Kidney epithelial cell (primary cell): ENCODE measurements around the gene LRTM1. TPM values are rescaled to one million over a fixed set of nuclear protein-coding genes. Genes with fewer than 3 reads are reported as not detected.

ENCODE experiments used
- DNase-seq: peaks from one replicate; pipeline ENCODE4 v3.0.0-alpha.2; 2010; ENCODE audit warnings: low read depth
- H3K27me3 ChIP-seq: 2 replicates; pipeline ENCODE4 v1.6.0; 2011; ENCODE audit warnings: low read length; ENCODE audit not compliant: control insufficient read depth, insufficient read depth
- H3K36me3 ChIP-seq: 2 replicates; pipeline ENCODE4 v1.5.1; 2011; ENCODE audit warnings: low read length; ENCODE audit not compliant: control insufficient read depth, insufficient read depth
- H3K4me3 ChIP-seq: 2 replicates; pipeline ENCODE4 v1.5.1; 2011; ENCODE audit warnings: low read depth, mild to moderate bottlenecking, control low read depth, low read length
- total RNA-seq: library from RNA; depleted of rRNA; stranded (reverse); fragments of >200 nt; gene quantifications from 2 replicates; pipeline ENCODE4 v1.2.3, GENCODE V29; 2015
- TF ChIP-seq, protein P1 (sequence below): IDR thresholded peaks from 2 replicates; pipeline ENCODE4 v1.5.1; 2011; ENCODE audit warnings: mild to moderate bottlenecking, moderate library complexity, low read length, control low read depth, inconsistent platforms; ENCODE audit not compliant: insufficient read depth, poor library complexity, severe bottlenecking

LRTM1 gene
- total RNA-seq, 1 donor from 2014 or later: not detected

DNA sequence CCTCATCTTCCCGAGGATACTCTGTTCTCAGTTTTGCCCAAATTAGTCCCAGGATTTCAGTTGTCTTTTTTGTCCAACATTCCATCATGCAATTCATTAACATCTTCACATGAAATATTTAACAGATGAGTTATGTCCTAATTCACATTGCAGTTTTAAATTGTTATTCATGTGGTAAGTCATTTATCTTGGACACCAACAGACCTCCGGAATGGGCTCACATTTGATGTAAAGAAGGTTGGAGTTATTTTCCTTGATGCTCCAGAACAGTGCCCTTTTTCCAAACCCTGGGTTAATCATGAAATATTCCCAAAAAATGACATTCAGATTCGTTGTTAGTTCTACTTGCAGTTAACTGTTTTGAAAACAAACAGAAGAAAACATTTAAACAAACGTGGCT, 32.8 kb upstream of the LRTM1 start:
- no peaks in the 10 kb centered on the region for H3K27me3 ChIP-seq
- no peaks in the 10 kb centered on the region for H3K36me3 ChIP-seq
- no peak overlapping the region for H3K4me3 ChIP-seq
- no peak for DNase-seq
- TF ChIP-seq, protein P1, sequence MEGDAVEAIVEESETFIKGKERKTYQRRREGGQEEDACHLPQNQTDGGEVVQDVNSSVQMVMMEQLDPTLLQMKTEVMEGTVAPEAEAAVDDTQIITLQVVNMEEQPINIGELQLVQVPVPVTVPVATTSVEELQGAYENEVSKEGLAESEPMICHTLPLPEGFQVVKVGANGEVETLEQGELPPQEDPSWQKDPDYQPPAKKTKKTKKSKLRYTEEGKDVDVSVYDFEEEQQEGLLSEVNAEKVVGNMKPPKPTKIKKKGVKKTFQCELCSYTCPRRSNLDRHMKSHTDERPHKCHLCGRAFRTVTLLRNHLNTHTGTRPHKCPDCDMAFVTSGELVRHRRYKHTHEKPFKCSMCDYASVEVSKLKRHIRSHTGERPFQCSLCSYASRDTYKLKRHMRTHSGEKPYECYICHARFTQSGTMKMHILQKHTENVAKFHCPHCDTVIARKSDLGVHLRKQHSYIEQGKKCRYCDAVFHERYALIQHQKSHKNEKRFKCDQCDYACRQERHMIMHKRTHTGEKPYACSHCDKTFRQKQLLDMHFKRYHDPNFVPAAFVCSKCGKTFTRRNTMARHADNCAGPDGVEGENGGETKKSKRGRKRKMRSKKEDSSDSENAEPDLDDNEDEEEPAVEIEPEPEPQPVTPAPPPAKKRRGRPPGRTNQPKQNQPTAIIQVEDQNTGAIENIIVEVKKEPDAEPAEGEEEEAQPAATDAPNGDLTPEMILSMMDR: no peak

DNA sequence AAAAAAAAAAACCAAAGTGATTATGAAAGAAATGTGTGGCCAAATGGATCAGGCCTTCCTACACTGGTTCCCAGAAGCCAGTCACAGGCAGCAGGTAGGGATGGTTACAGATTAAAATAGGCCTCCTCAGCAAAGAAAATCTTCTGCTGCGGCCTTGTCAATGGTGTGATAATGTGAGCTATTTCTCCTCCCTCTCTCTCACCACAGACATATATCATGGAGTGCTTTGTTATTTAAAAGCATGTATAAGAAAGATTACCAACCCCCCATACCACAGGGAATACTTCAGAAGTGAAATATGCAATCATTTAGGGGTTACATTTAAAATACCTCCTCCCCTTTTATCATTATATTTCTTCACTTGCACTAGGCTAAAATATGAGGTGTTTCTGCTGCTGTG, 32.2 kb upstream of the LRTM1 start:
- H3K27me3 ChIP-seq: no peaks in the 10 kb centered on the region
- DNase-seq: no peak
- no peak overlapping the region for H3K4me3 ChIP-seq
- H3K36me3 ChIP-seq: no peaks in the 10 kb centered on the region
- TF ChIP-seq, protein P1: no peak

DNA sequence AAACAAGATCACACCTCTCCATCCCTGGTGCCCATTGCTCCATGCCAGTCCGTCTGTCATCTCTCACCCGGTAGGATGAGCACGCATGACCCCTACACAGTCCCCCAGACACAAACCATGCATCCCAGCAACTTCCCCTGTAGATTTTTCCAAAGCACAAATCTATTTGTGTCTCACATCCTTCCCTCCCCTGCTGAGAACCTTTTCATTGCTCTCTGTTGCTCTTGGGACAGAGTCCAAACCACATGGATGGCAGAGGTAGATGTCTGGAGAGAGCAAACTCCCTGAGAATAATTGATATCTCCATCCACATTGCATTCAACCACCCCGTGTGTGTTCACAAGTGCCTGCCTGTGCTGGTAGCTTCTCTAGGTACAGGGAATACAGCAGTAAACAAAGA, 29.9 kb upstream of the LRTM1 start:
- Histone ChIP-seq H3K27me3 (no peaks in the 10 kb centered on the region), H3K36me3 (no peaks in the 10 kb centered on the region), H3K4me3 (no peak overlapping the region)
- TF ChIP-seq, protein P1: no peak
- DNase-seq: no peak

DNA sequence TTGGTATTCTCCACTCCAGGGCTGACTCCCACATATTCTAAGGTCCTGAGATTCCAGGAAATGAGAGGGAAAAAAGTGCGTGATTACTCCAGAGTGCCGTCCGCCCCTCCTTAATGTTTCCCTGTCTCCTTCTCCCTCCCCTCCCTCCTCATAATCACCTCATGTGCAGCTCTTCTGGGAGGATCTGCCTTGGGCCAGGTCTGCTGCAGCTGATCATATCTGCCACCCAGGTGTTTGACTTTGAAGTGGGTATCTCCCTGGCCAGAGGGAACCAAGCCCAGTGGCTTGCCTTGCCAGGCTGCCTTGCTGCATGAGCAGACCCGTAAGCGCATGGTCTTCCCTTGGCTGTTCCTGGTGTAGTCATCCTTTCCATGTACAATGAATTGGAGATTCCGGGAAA, 28.1 kb upstream of the LRTM1 start:
- H3K4me3 ChIP-seq: no peak overlapping the region
- H3K27me3 ChIP-seq: no peaks in the 10 kb centered on the region
- TF ChIP-seq, protein P1: no peak
- no peaks in the 10 kb centered on the region for H3K36me3 ChIP-seq
- DNase-seq: no peak

DNA sequence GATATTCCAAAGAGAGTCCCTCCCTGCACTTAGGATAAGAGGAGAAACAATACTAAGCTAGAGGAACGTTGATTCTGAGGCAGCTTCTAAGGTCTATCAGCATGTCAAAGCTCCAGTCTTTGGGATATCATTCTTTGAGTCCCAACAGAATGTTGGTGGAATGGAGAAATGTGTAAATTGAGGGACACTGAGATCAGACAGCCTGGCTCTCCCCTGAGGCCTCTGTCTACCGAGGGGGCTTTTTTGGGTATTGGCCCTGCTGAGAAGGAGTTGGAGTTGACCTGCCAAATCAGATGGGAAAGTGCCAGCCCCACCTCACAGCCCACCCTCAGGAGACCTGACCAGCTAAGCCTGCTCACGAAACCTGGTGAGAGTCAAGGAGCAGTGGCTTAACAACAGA, 27.6 kb upstream of the LRTM1 start:
- TF ChIP-seq, protein P1: no peak
- DNase-seq: no peak
- H3K27me3 ChIP-seq: no peaks in the 10 kb centered on the region
- no peaks in the 10 kb centered on the region for H3K36me3 ChIP-seq
- H3K4me3 ChIP-seq: no peak overlapping the region

DNA sequence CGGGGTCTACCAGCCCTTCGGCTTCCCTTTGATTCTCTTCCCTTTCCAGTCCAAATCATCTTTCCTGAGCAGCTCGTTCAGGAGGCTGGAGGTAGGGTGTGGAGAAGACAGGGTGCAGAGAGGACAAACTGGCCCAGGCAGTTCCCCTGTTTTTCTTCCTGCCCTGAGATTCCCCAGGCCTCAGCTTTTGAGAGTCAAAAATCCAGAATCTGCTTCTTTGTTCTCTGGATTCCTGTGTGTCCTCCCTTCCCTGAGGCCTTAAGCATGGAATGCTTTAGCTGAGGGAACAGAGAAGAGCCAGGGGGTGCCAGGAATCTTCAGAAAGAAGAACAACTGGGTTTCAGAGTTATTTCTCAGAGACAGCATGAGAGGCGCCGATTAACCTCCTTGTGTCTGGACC, 26.7 kb upstream of the LRTM1 start:
- no peaks in the 10 kb centered on the region for H3K36me3 ChIP-seq
- no peak for DNase-seq
- TF ChIP-seq, protein P1: no peak
- H3K27me3 ChIP-seq: no peaks in the 10 kb centered on the region
- no peak overlapping the region for H3K4me3 ChIP-seq
